HUDEP-2 (cell line): Measurements from ENCODE around the gene TCF20.

Source experiments
- DNase-seq, 76 experiments: peaks; one replicate each; lab custom pipeline; 2025; ENCODE audit not compliant: unreplicated experiment in 76 of 76; lab: John Stamatoyannopoulos, UW

The TCF20 gene

GRCh38 chr22:42283278-42284201 is 13.1 kb upstream of the TCF20 start:
- DNase-seq = no peak

GRCh38 chr22:42282943-42283277 is 12.5 kb upstream of the TCF20 start:
- no peak for DNase-seq

GRCh38 chr22:42282252-42282942 is 11.9 kb upstream of the TCF20 start:
- DNase-seq = no peak

- DNase-seq = no peak
These were observed 11.3 kb upstream of the TCF20 start for GRCh38 chr22:42281706-42282251.

GRCh38 chr22:42281284-42281683 is 10.8 kb upstream of the TCF20 start:
- no peak for DNase-seq

GRCh38 chr22:42280836-42281235 is 10.4 kb upstream of the TCF20 start:
- no peak for DNase-seq

- DNase-seq = no peak
These were observed 9.7 kb upstream of the TCF20 start for GRCh38 chr22:42280140-42280539.

GRCh38 chr22:42279425-42280020 is 9.1 kb upstream of the TCF20 start:
- no peak for DNase-seq

- DNase-seq = no peak
These were observed 7.7 kb upstream of the TCF20 start for GRCh38 chr22:42277988-42278776.

GRCh38 chr22:42277232-42277753 is 6.8 kb upstream of the TCF20 start:
- no peak for DNase-seq

- no peak for DNase-seq
These were observed 5.5 kb upstream of the TCF20 start for GRCh38 chr22:42275970-42276369.

- DNase-seq = no peak
These were observed 4.7 kb upstream of the TCF20 start for GRCh38 chr22:42275176-42275575.

- DNase-seq = no peak
These were observed 3.5 kb upstream of the TCF20 start for GRCh38 chr22:42273855-42274451.

- DNase-seq = no peak
These were observed 2.1 kb upstream of the TCF20 start for GRCh38 chr22:42272431-42272999.

GRCh38 chr22:42271906-42272305 is 1.5 kb upstream of the TCF20 start:
- DNase-seq = no peak

- no peak for DNase-seq
These were observed 849 bp upstream of the TCF20 start for GRCh38 chr22:42271191-42271813.

GRCh38 chr22:42270176-42270509 is 310 bp downstream of the TCF20 start:
- peak in 8 of 76 experiments; percentile 35 to 52 (median 44) for DNase-seq

- peak in 34 of 76 experiments; percentile 3 to 56 (median 24) for DNase-seq
These were observed 849 bp downstream of the TCF20 start for GRCh38 chr22:42269432-42270175.
